GM12872 (cell line): Measurements from ENCODE around the gene SELENOV.

Experiments
- TF ChIP-seq, protein P1 (sequence below): IDR thresholded peaks from 3 replicates; pipeline ENCODE4 v1.5.1; 2011; ENCODE audit warnings: low read depth, mild to moderate bottlenecking, low read length, moderate library complexity; ENCODE audit not compliant: insufficient read depth

The SELENOV gene

GRCh38 chr19:39471756-39472536 is 43.0 kb upstream of the SELENOV start:
- TF ChIP-seq, protein P1, sequence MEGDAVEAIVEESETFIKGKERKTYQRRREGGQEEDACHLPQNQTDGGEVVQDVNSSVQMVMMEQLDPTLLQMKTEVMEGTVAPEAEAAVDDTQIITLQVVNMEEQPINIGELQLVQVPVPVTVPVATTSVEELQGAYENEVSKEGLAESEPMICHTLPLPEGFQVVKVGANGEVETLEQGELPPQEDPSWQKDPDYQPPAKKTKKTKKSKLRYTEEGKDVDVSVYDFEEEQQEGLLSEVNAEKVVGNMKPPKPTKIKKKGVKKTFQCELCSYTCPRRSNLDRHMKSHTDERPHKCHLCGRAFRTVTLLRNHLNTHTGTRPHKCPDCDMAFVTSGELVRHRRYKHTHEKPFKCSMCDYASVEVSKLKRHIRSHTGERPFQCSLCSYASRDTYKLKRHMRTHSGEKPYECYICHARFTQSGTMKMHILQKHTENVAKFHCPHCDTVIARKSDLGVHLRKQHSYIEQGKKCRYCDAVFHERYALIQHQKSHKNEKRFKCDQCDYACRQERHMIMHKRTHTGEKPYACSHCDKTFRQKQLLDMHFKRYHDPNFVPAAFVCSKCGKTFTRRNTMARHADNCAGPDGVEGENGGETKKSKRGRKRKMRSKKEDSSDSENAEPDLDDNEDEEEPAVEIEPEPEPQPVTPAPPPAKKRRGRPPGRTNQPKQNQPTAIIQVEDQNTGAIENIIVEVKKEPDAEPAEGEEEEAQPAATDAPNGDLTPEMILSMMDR: no peak

DNA sequence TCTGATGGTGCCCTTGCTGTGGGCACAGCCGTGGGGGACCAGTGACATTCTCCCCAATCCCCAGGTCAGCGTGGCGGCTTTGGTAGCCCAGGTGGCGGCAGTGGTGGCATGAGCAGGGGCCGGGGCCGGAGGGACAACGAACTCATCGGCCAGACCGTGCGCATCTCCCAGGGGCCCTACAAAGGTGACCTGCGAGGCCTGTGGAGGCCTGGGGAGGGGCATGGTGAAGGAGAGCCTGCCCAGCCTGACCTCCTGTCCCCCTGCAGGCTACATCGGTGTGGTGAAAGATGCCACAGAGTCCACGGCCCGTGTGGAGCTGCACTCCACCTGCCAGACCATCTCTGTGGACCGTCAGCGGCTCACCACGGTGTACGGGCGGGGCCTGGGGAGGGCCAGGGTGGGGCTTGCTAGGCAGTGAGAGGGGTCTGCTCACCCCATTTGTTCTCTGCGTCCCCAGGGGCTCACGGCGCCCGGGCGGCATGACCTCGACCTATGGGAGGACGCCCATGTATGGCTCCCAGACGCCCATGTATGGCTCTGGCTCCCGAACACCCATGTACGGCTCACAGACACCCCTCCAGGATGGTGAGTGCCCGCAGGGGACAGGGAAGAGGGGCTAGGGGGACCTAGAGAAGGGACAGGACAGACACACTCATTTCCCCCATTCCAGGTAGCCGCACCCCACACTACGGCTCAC is 42.0 kb upstream of the SELENOV start:
- TF ChIP-seq, protein P1: no peak

DNA sequence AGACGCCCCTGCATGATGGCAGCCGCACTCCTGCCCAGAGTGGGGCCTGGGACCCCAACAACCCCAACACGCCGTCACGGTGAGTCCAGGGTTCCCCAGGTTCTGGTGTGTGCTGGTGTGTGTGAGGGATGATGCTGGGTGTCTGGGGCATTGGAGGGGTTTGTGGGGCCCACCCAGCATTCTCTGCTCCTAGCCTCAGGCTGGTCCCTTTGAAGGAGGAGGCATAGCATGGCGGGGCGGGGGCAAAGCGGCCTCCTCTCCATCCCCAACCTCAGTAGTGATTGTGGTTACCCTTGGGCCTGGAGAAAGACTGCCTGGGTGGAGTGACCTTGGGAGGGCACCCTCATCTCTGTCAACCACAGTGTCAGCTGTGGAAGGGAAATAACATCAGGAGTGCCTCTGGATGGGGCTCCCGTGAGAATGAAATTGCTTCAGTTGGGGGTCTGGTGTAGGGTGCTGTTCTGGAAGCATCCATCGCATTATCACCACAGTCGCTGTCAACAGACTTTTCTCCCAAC is 41.4 kb upstream of the SELENOV start:
- TF ChIP-seq, protein P1: no peak

GRCh38 chr19:39474139-39474620 is 40.8 kb upstream of the SELENOV start:
- TF ChIP-seq, protein P1: peak; percentile 88

GRCh38 chr19:39475748-39476147 is 39.2 kb upstream of the SELENOV start:
- TF ChIP-seq, protein P1: no peak

GRCh38 chr19:39479916-39480315 is 35.0 kb upstream of the SELENOV start:
- TF ChIP-seq, protein P1: no peak
